HEK293 (cell line): ENCODE results near the gene SLC6A17.

Source experiments
- CTCF ChIA-PET: fragments of 350-600 bp; formaldehyde crosslinking; extraction: SDS; loops from one replicate; lab custom pipeline; 2021; ENCODE audit warnings: antibody characterized with exemption; lab: Yijun Ruan, JAX
- POLR2A ChIA-PET: fragments of 300-600 bp; formaldehyde crosslinking; extraction: SDS; loops from one replicate; lab custom pipeline; 2020; ENCODE audit warnings: antibody characterized with exemption, inconsistent platforms; lab: Yijun Ruan, JAX
- H3K27ac ChIP-seq: fragments of 200-500 bp; sonication (Bioruptor generic); 2 replicates; pipeline ENCODE4 v1.5.1; 2014; ENCODE audit warnings: low read depth, low read length, control low read depth, inconsistent platforms; ENCODE audit errors: extremely low read depth
- H3K36me3 ChIP-seq, 2 experiments: fragments of 200-500 bp in 1 of 2; sonication (Bioruptor generic) in 1 of 2; 1 replicate in 1 of 2; 2 replicates in 1 of 2; pipeline ENCODE4 v1.5.1; 2014 to 2017; ENCODE audit warnings: inconsistent platforms in 2 of 2, low read length in 2 of 2; ENCODE audit not compliant: control insufficient read depth in 2 of 2, insufficient read depth in 1 of 2
- H3K4me1 ChIP-seq: fragments of 200-500 bp; sonication (Bioruptor generic); 2 replicates; pipeline ENCODE4 v1.5.1; 2014; ENCODE audit warnings: mild to moderate bottlenecking, low read length, inconsistent platforms; ENCODE audit not compliant: control insufficient read depth, insufficient read depth
- H3K4me3 ChIP-seq: 2 replicates; pipeline ENCODE4 v1.5.1; 2011; ENCODE audit warnings: low read depth, mild to moderate bottlenecking, control low read depth, low read length, moderate library complexity
- H3K9me3 ChIP-seq: fragments of 200-500 bp; sonication (Bioruptor generic); 2 replicates; pipeline ENCODE4 v1.5.1; 2014; ENCODE audit warnings: low read depth, low read length, inconsistent platforms; ENCODE audit not compliant: control insufficient read depth, insufficient read depth
- EGR2 ChIP-seq: fragments of 450-650 bp; formaldehyde crosslinking; IDR thresholded peaks from 2 replicates; pipeline ENCODE4 v1.5.1; 2016; ENCODE audit warnings: low read depth, missing biosample characterization, missing genetic modification characterization
- IKZF3 ChIP-seq: fragments of 450-650 bp; IDR thresholded peaks from 2 replicates; pipeline ENCODE4 v1.5.0; 2018; ENCODE audit warnings: missing biosample characterization, mild to moderate bottlenecking, missing genetic modification characterization, moderate library complexity
- SCRT2 ChIP-seq: fragments of 450-650 bp; formaldehyde crosslinking; IDR thresholded peaks from 2 replicates; pipeline ENCODE4 v1.5.1; 2016; ENCODE audit warnings: missing biosample characterization, missing genetic modification characterization
- TCF7L2 ChIP-seq: IDR thresholded peaks from 2 replicates; pipeline ENCODE4 v1.6.1; 2011; ENCODE audit warnings: low read depth, mild to moderate bottlenecking, inconsistent platforms, low read length, moderate library complexity, borderline replicate concordance
- ZFHX2 ChIP-seq: fragments of 450-650 bp; formaldehyde crosslinking; conservative IDR thresholded peaks from 2 replicates; pipeline ENCODE4 v1.5.1; 2016; ENCODE audit warnings: missing biosample characterization, missing genetic modification characterization
- ZNF133 ChIP-seq: fragments of 450-650 bp; formaldehyde crosslinking; IDR thresholded peaks from 2 replicates; pipeline ENCODE4 v1.5.1; 2016; ENCODE audit warnings: missing biosample characterization, missing genetic modification characterization
- ZNF24 ChIP-seq: fragments of 450-650 bp; formaldehyde crosslinking; IDR thresholded peaks from 2 replicates; pipeline ENCODE4 v1.5.1; 2016; ENCODE audit warnings: missing biosample characterization, missing genetic modification characterization
- ZNF292 ChIP-seq: fragments of 450-650 bp; formaldehyde crosslinking; IDR thresholded peaks from 2 replicates; pipeline ENCODE4 v1.5.1; 2016; ENCODE audit warnings: low read depth, missing biosample characterization, missing genetic modification characterization, borderline replicate concordance
- ZNF362 ChIP-seq: fragments of 450-650 bp; formaldehyde crosslinking; IDR thresholded peaks from 2 replicates; pipeline ENCODE4 v1.5.1; 2016; ENCODE audit warnings: missing biosample characterization, missing genetic modification characterization
- ZNF514 ChIP-seq: fragments of 450-650 bp; formaldehyde crosslinking; IDR thresholded peaks from 2 replicates; pipeline ENCODE4 v1.5.1; 2016; ENCODE audit warnings: missing biosample characterization, missing genetic modification characterization
- ZNF529 ChIP-seq: fragments of 450-650 bp; formaldehyde crosslinking; IDR thresholded peaks from 2 replicates; pipeline ENCODE4 v1.5.1; 2017; ENCODE audit warnings: missing genetic modification characterization, missing biosample characterization; ENCODE audit not compliant: insufficient replicate concordance
- ZNF530 ChIP-seq: fragments of 450-650 bp; formaldehyde crosslinking; IDR thresholded peaks from 2 replicates; pipeline ENCODE4 v1.5.1; 2016; ENCODE audit warnings: low read depth, missing biosample characterization, missing genetic modification characterization
- ZNF549 ChIP-seq: fragments of 450-650 bp; IDR thresholded peaks from 2 replicates; pipeline ENCODE4 v1.5.1; 2018; ENCODE audit warnings: missing biosample characterization, missing genetic modification characterization, mild to moderate bottlenecking, inconsistent platforms, moderate library complexity
- ZNF785 ChIP-seq: fragments of 450-650 bp; formaldehyde crosslinking; IDR thresholded peaks from 2 replicates; pipeline ENCODE4 v1.5.1; 2016; ENCODE audit warnings: missing biosample characterization, missing genetic modification characterization
- ZNF843 ChIP-seq: fragments of 450-650 bp; formaldehyde crosslinking; IDR thresholded peaks from 2 replicates; pipeline ENCODE4 v1.5.1; 2016; ENCODE audit warnings: missing biosample characterization, missing genetic modification characterization

The SLC6A17 gene

DNA sequence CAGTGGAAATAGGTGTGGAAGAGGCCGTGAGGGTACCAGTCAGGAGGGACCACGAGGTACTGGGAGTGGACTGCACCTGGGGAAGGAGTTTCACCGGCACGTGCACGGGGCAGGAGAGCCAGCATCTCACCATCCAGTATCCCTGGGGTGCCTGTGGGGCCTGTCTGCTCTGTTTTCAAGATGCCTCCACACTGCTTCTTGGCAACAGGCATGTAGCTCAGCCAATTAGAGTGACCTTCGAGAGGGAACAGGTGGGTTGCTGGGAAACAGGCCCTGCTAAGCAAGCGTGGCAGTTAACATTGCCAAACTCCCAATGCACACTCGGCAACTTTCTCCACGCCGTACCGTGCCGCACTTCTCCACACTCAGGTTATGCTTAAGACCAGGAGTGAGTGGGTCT lies 77.5 kb downstream of the SLC6A17 start:
- Histone ChIP-seq H3K27ac (no peak overlapping the region), H3K4me3 (no peak overlapping the region), H3K4me1 (no peaks in the 10 kb centered on the region), H3K9me3 (no peaks in the 10 kb centered on the region), H3K36me3 (peaks cover 0 to 99% of the 10 kb centered on the region in 2 experiments; a peak in 1 of 3 replicates)
- no peak for TF ChIP-seq ZNF292 (tag by site-specific recombination)
- no peak for TF ChIP-seq ZNF785 (tag by site-specific recombination)
- TF ChIP-seq ZNF24: no peak
- no peak for TF ChIP-seq ZNF362 (tag by site-specific recombination)
- peak; percentile 51; the same call in 1 of the 2 replicates for TF ChIP-seq SCRT2 (tag by site-specific recombination)
- POLR2A ChIA-PET: no interaction called here
- CTCF ChIA-PET: no interaction called here

DNA sequence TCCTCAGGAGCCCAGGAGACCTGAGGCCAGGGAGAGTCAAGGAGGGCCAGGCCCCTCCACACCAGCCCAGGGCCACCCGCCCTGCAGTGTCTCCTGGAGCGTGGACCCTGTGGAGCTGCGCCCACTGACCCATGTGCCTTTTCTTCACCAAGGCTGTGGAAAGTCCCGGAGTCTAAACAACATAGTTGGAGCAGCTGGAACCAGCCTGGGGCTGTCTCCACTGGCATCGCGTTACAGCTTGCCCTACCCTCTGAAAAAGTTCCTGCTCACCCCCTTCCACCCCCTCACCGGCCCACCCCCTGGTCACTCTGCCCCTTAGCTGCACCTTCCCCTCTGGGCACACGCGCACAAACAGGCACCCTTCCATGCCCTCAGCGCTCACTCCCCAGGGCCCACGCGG lies 78.1 kb downstream of the SLC6A17 start:
- Histone ChIP-seq H3K36me3 (peaks cover 0 to 99% of the 10 kb centered on the region in 2 experiments; a peak in 1 of 3 replicates), H3K4me1 (no peaks in the 10 kb centered on the region), H3K9me3 (no peaks in the 10 kb centered on the region)
- POLR2A ChIA-PET: interaction anchor here (0.7 kb wide), 1 partner anchor 64 kb away, joined by 3 read pairs; no protein-coding TSS in a partner anchor
- no peak for TF ChIP-seq TCF7L2
- no peak for TF ChIP-seq IKZF3 (tag by site-specific recombination)
- no peak for TF ChIP-seq ZNF530
- TF ChIP-seq, all 188 proteins: peak for 0
- H3K4me3 ChIP-seq: no peak overlapping the region
- CTCF ChIA-PET: interaction anchor here (0.6 kb wide), 1 partner anchor 97 kb away, joined by 3 read pairs; no protein-coding TSS in a partner anchor
- H3K27ac ChIP-seq: no peak overlapping the region

GRCh38 chr1:110228869-110229268 lies 78.6 kb downstream of the SLC6A17 start:
- ChIA-PET CTCF (interaction anchor here (0.6 kb wide), 1 partner anchor 97 kb away, joined by 3 read pairs; no protein-coding TSS in a partner anchor), POLR2A (interaction anchor here (0.7 kb wide), 1 partner anchor 63 kb away, joined by 3 read pairs; no protein-coding TSS in a partner anchor)
- Histone ChIP-seq H3K4me3 (no peak overlapping the region), H3K27ac (no peak overlapping the region), H3K36me3 (peaks cover 0 to 99% of the 10 kb centered on the region in 2 experiments; a peak in 1 of 3 replicates), H3K9me3 (no peaks in the 10 kb centered on the region), H3K4me1 (no peaks in the 10 kb centered on the region)
- TF ChIP-seq ZNF843 (tag by site-specific recombination) (no peak), ZNF549 (tag by site-specific recombination) (no peak), ZNF133 (tag by site-specific recombination) (no peak)

GRCh38 chr1:110229348-110230001 lies 79.2 kb downstream of the SLC6A17 start:
- H3K9me3 ChIP-seq: no peaks in the 10 kb centered on the region
- peaks cover 0 to 99% of the 10 kb centered on the region in 2 experiments; a peak in 1 of 3 replicates for H3K36me3 ChIP-seq
- ChIA-PET CTCF (interaction anchor here (0.6 kb wide), 1 partner anchor 96 kb away, joined by 3 read pairs; no protein-coding TSS in a partner anchor), POLR2A (no interaction called here)
- no peak for TF ChIP-seq ZNF529 (tag by site-specific recombination)
- no peak for TF ChIP-seq ZNF514 (tag by site-specific recombination)
- peak; percentile 24; the same call in 1 of the 2 replicates for TF ChIP-seq EGR2
- TF ChIP-seq SCRT2 (tag by site-specific recombination): peak; percentile 54
- TF ChIP-seq ZFHX2 (tag by site-specific recombination): 0 out of 2 replicates have a peak, but pooled peaks have one; percentile 22
- no peak overlapping the region for H3K4me3 ChIP-seq
- no peaks in the 10 kb centered on the region for H3K4me1 ChIP-seq
- no peak overlapping the region for H3K27ac ChIP-seq
